NT2/D1 (cell line): ENCODE data around the gene GOLT1A.

Experiments used
- SUZ12 ChIP-seq: IDR thresholded peaks from 2 replicates; pipeline ENCODE4 v1.6.1; 2011; ENCODE audit not compliant: insufficient read length, insufficient read depth; ENCODE audit errors: extremely low read depth
- YY1 ChIP-seq: IDR thresholded peaks from 2 replicates; pipeline ENCODE4 v1.6.1; 2011; ENCODE audit not compliant: insufficient read length, insufficient read depth
- ZNF274 ChIP-seq: IDR thresholded peaks from 2 replicates; pipeline ENCODE4 v1.6.1; 2011; ENCODE audit warnings: mild to moderate bottlenecking, low read depth, low read length

DNA sequence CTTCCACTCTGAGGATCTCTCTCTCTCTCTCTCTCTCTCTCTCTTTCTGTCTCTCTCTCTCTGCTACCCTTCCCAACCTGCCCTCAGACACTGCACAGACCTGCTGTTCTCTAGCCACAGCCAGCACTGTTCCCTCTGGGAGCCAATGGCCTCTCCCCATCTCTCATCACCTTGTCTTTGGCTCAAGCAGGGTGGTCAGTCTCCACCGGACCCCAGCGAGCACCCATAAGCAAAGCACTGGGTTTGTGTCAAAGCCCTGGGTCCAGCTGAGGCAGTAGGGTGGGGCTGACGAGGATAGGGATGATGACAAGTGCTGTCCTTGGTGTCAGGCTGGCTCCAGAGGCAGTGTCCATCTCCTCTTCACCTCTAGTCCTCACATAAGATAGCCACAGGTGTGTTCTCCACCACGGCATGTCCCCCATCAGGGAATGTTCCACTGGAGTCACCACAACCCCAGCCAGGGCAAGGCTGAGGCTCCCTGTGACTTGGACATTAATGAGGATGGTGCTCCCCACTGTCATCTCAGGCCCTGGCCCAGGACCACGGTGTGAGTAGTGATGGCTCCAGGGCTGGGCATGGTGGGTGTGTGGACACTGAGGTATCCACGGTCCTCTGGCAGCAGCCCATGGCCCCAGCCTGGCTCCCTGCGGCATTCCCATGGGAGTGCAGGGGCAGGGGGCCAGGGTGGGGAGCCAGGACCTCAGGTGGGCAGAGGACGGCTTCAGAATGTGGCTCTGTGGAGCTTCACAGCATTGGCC, 8.4 kb upstream of the GOLT1A start:
- TF ChIP-seq ZNF274 = no peak
- TF ChIP-seq YY1 = no peak
- no peak for TF ChIP-seq SUZ12
